Panc1 (cell line): ENCODE measurements around the gene TNFAIP8L3. TPM values are rescaled to one million over a fixed set of nuclear protein-coding genes. Genes with fewer than 3 reads are reported as not detected.

Experiments used
- ATAC-seq: fragments of 200-7000 bp; cut with Tn5 transposase; 2 replicates; pipeline ENCODE4 v1.9.1; 2020; ENCODE audit warnings: mild to moderate bottlenecking, moderate library complexity
- BruUV-seq: library from RNA; stranded (reverse); fragments of 400-500 nt; replicated peaks from 2 replicates; lab custom pipeline; 2021; lab: Mats Ljungman, UMichigan
- CTCF ChIA-PET: fragments of 300-600 bp; sonication (Branson Sonifier 250); formaldehyde crosslinking; loops from one replicate; lab custom pipeline; 2022; ENCODE audit warnings: antibody characterized with exemption; lab: Charles Lee
- POLR2A ChIA-PET: fragments of 300-600 bp; sonication (Branson Sonifier 250); formaldehyde crosslinking; loops from one replicate; lab custom pipeline; 2022; ENCODE audit warnings: antibody characterized with exemption; lab: Charles Lee
- DNase-seq: peaks from one replicate; pipeline ENCODE4 v3.0.0-alpha.2; 2010; ENCODE audit warnings: low read depth, low spot score
- H3K27ac ChIP-seq: 2 replicates; pipeline ENCODE4 v1.5.1; 2011; ENCODE audit warnings: mild to moderate bottlenecking, low read length, inconsistent platforms
- H3K27me3 ChIP-seq: fragments of 200-500 bp; sonication (Bioruptor generic); 2 replicates; pipeline ENCODE4 v1.6.0; 2014; ENCODE audit warnings: low read length, inconsistent platforms; ENCODE audit not compliant: control insufficient read depth, insufficient read depth
- H3K36me3 ChIP-seq: fragments of 200-500 bp; sonication (Bioruptor generic); 2 replicates; pipeline ENCODE4 v1.5.1; 2014; ENCODE audit warnings: inconsistent platforms, mild to moderate bottlenecking, low read length, moderate library complexity; ENCODE audit not compliant: control insufficient read depth, insufficient read depth
- H3K4me1 ChIP-seq: 2 replicates; pipeline ENCODE4 v1.5.1; 2011; ENCODE audit warnings: inconsistent platforms, mild to moderate bottlenecking, low read length, moderate library complexity; ENCODE audit not compliant: control insufficient read depth, insufficient read depth
- H3K4me3 ChIP-seq, 2 experiments: 2 replicates each; pipeline ENCODE4 v1.5.1; 2011 to 2012; ENCODE audit warnings: low read depth in 2 of 2, low read length in 2 of 2, mild to moderate bottlenecking in 2 of 2, inconsistent platforms in 1 of 2, moderate library complexity in 1 of 2
- H3K9me3 ChIP-seq: fragments of 200-500 bp; sonication (Bioruptor generic); 2 replicates; pipeline ENCODE4 v1.5.1; 2014; ENCODE audit warnings: low read depth, mild to moderate bottlenecking, inconsistent platforms, low read length, moderate library complexity; ENCODE audit not compliant: control insufficient read depth, insufficient read depth
- CTCF ChIP-seq: fragments of 450-650 bp; IDR thresholded peaks from 2 replicates; pipeline ENCODE4 v1.5.1; 2017; ENCODE audit warnings: mild to moderate bottlenecking
- POLR2AphosphoS5 ChIP-seq: IDR thresholded peaks from 2 replicates; pipeline ENCODE4 v1.6.1; 2012; ENCODE audit warnings: mild to moderate bottlenecking, low read depth, low read length, moderate library complexity
- SIN3A ChIP-seq: IDR thresholded peaks from 2 replicates; pipeline ENCODE4 v1.6.1; 2012; ENCODE audit warnings: low read depth, mild to moderate bottlenecking, low read length, moderate library complexity, borderline replicate concordance; ENCODE audit not compliant: insufficient read depth
- TCF7L2 ChIP-seq: IDR thresholded peaks from 2 replicates; pipeline ENCODE4 v1.6.1; 2011; ENCODE audit warnings: mild to moderate bottlenecking, low read depth, low read length, inconsistent platforms
- in situ Hi-C: cut with HindIII; loops from 2 replicates; pipeline ENCODE4 v1.10.0; 2016; ENCODE audit warnings: low sequenced_read_pairs, low pct_unique_long_range_greater_than_20kb
- intact Hi-C: fragments of 100-400 bp; cut with micrococcal nuclease; formaldehyde crosslinking; loops from one replicate; pipeline ENCODE4 v1.10.0; 2022; ENCODE audit not compliant: unreplicated experiment
- total RNA-seq: library from RNA; stranded (reverse); gene quantifications from one replicate; pipeline ENCODE4 v1.2.1, GENCODE V29; 2021; ENCODE audit not compliant: unreplicated experiment
- TF ChIP-seq, protein P1 (sequence below), 2 experiments: IDR thresholded peaks; 2 replicates each; pipeline ENCODE4 v1.6.1; 2011 to 2012; ENCODE audit warnings: low read depth in 2 of 2, control low read depth in 1 of 2, low read length in 1 of 2, mild to moderate bottlenecking in 1 of 2, moderate library complexity in 1 of 2; ENCODE audit not compliant: insufficient read depth in 1 of 2

TNFAIP8L3 gene
- total RNA-seq, 1 experiment from 2014 or later = 1.0 TPM

- Histone ChIP-seq H3K27ac (no peak overlapping the region), H3K9me3 (no peaks in the 10 kb centered on the region), H3K4me1 (no peaks in the 10 kb centered on the region), H3K36me3 (no peaks in the 10 kb centered on the region), H3K27me3 (no peaks in the 10 kb centered on the region), H3K4me3 (no peak overlapping the region)
- TF ChIP-seq SIN3A = no peak
- no peak for TF ChIP-seq POLR2AphosphoS5
- TF ChIP-seq CTCF = no peak
- TF ChIP-seq TCF7L2 = no peak
- TF ChIP-seq, protein P1, sequence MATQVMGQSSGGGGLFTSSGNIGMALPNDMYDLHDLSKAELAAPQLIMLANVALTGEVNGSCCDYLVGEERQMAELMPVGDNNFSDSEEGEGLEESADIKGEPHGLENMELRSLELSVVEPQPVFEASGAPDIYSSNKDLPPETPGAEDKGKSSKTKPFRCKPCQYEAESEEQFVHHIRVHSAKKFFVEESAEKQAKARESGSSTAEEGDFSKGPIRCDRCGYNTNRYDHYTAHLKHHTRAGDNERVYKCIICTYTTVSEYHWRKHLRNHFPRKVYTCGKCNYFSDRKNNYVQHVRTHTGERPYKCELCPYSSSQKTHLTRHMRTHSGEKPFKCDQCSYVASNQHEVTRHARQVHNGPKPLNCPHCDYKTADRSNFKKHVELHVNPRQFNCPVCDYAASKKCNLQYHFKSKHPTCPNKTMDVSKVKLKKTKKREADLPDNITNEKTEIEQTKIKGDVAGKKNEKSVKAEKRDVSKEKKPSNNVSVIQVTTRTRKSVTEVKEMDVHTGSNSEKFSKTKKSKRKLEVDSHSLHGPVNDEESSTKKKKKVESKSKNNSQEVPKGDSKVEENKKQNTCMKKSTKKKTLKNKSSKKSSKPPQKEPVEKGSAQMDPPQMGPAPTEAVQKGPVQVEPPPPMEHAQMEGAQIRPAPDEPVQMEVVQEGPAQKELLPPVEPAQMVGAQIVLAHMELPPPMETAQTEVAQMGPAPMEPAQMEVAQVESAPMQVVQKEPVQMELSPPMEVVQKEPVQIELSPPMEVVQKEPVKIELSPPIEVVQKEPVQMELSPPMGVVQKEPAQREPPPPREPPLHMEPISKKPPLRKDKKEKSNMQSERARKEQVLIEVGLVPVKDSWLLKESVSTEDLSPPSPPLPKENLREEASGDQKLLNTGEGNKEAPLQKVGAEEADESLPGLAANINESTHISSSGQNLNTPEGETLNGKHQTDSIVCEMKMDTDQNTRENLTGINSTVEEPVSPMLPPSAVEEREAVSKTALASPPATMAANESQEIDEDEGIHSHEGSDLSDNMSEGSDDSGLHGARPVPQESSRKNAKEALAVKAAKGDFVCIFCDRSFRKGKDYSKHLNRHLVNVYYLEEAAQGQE (IDR thresholded peaks at IDR 0.05; ENCODE audit: insufficient read depth in 1 of 2, low read depth in 2 of 2, low read length in 1 of 2) = no peak
- ChIA-PET POLR2A (no interaction called here), CTCF (no interaction called here)
- BruUV-seq = no TSS peak
- in situ Hi-C loops (no loop called here), intact Hi-C loops (no loop called here)
- ATAC-seq (no peak), DNase-seq (no peak)
These were observed 69.8 kb downstream of the TNFAIP8L3 start for GRCh38 chr15:51024735-51025453.

- ChIA-PET CTCF (no interaction called here), POLR2A (interaction anchor here (0.6 kb wide), 1 partner anchor 135 kb away, joined by 4 read pairs; no protein-coding TSS in a partner anchor)
- intact Hi-C loops (no loop called here), in situ Hi-C loops (no loop called here)
- H3K9me3 ChIP-seq = no peaks in the 10 kb centered on the region
- no peak overlapping the region for H3K4me3 ChIP-seq
- DNase-seq = no peak
- H3K4me1 ChIP-seq = no peaks in the 10 kb centered on the region
- no peaks in the 10 kb centered on the region for H3K36me3 ChIP-seq
- no peak for ATAC-seq
- no peak overlapping the region for H3K27ac ChIP-seq
- TF ChIP-seq CTCF = no peak
- TF ChIP-seq SIN3A = no peak
- TF ChIP-seq TCF7L2 = no peak
- TF ChIP-seq, protein P1 (IDR thresholded peaks at IDR 0.05; ENCODE audit: insufficient read depth in 1 of 2, low read depth in 2 of 2, low read length in 1 of 2) = no peak
- no peak for TF ChIP-seq POLR2AphosphoS5
- no peaks in the 10 kb centered on the region for H3K27me3 ChIP-seq
- no TSS peak for BruUV-seq
These were observed 71.2 kb downstream of the TNFAIP8L3 start for GRCh38 chr15:51023499-51023898.
